PC-3 (cell line): ENCODE results near the gene KMT2E.
A peak's percentile ranks its signal among the peaks of the same experiment; 100 is the strongest.

Source experiments
- EZH2 ChIP-seq: fragments of 300-600 bp; sonication (generic); IDR thresholded peaks from one replicate; pipeline ENCODE4 v1.6.1; 2017; ENCODE audit warnings: antibody characterized with exemption, mild to moderate bottlenecking, low read length; ENCODE audit not compliant: unreplicated experiment
- EZH2phosphoT487 ChIP-seq: fragments of 300-600 bp; sonication (generic); IDR thresholded peaks from 2 replicates; pipeline ENCODE4 v1.6.1; 2018; ENCODE audit warnings: mild to moderate bottlenecking, antibody characterized with exemption, low read length, borderline replicate concordance
- TF ChIP-seq, protein P1 (sequence below): fragments of 300-600 bp; sonication (generic); conservative IDR thresholded peaks from 2 replicates; pipeline ENCODE4 v1.5.1; 2017; ENCODE audit warnings: antibody characterized with exemption, low read depth, mild to moderate bottlenecking, low read length

DNA sequence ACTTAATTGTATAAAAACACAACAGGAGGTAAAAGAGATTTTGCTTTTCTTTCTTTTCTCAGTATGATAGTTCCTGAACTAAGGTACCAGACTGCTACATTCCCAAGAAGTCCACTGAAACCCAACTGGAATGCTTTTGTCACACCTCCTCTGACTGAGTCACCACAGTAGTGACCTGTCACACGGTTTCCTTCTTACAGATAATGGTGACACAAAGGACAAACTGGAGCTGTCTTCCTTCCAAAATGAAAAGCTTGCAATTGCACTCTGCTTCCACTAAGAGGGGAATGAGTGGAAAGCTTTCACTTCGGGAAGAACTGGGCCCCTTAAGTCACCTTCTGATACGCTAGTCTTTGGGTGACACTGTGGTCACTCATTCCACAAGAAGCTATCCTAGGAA, 122.2 kb downstream of the KMT2E start:
- TF ChIP-seq, protein P1, sequence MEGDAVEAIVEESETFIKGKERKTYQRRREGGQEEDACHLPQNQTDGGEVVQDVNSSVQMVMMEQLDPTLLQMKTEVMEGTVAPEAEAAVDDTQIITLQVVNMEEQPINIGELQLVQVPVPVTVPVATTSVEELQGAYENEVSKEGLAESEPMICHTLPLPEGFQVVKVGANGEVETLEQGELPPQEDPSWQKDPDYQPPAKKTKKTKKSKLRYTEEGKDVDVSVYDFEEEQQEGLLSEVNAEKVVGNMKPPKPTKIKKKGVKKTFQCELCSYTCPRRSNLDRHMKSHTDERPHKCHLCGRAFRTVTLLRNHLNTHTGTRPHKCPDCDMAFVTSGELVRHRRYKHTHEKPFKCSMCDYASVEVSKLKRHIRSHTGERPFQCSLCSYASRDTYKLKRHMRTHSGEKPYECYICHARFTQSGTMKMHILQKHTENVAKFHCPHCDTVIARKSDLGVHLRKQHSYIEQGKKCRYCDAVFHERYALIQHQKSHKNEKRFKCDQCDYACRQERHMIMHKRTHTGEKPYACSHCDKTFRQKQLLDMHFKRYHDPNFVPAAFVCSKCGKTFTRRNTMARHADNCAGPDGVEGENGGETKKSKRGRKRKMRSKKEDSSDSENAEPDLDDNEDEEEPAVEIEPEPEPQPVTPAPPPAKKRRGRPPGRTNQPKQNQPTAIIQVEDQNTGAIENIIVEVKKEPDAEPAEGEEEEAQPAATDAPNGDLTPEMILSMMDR = peak; percentile 37; the same call in 1 of the 2 replicates
- TF ChIP-seq EZH2phosphoT487 (no peak), EZH2 (no peak)
